Karpas-422 (cell line): ENCODE measurements around the gene ESYT2. TPM values are rescaled to one million over a fixed set of nuclear protein-coding genes. Genes with fewer than 3 reads are reported as not detected.

Experiments
- DNase-seq: peaks from one replicate; pipeline ENCODE4 v3.0.0-alpha.2; 2015
- H2AFZ ChIP-seq: fragments of 200-600 bp; sonication (generic); 2 replicates; pipeline ENCODE4 v1.6.1; 2014; ENCODE audit warnings: antibody characterized with exemption, low read length, mixed read lengths
- H3K27ac ChIP-seq: fragments of 200-600 bp; sonication (generic); 2 replicates; pipeline ENCODE4 v1.5.1; 2014; ENCODE audit warnings: mild to moderate bottlenecking, low read length, moderate library complexity
- H3K27me3 ChIP-seq: fragments of 200-600 bp; sonication (generic); 2 replicates; pipeline ENCODE4 v1.6.1; 2014; ENCODE audit warnings: low read length, mixed read lengths
- H3K36me3 ChIP-seq: fragments of 200-600 bp; sonication (generic); 2 replicates; pipeline ENCODE4 v1.6.1; 2014; ENCODE audit warnings: low read length, mixed read lengths; ENCODE audit not compliant: insufficient read depth
- H3K4me1 ChIP-seq: fragments of 200-600 bp; sonication (generic); 2 replicates; pipeline ENCODE4 v1.6.1; 2014; ENCODE audit warnings: mild to moderate bottlenecking, low read length, mixed read lengths
- H3K4me2 ChIP-seq: fragments of 200-600 bp; sonication (generic); 2 replicates; pipeline ENCODE4 v1.6.1; 2014; ENCODE audit warnings: low read length, low read depth, mild to moderate bottlenecking; ENCODE audit not compliant: poor library complexity, severe bottlenecking
- H3K4me3 ChIP-seq: fragments of 200-600 bp; sonication (generic); 2 replicates; pipeline ENCODE4 v1.5.1; 2014; ENCODE audit warnings: mild to moderate bottlenecking, antibody characterized with exemption, low read length, mixed read lengths
- H3K79me2 ChIP-seq: fragments of 200-600 bp; sonication (generic); 2 replicates; pipeline ENCODE4 v1.6.1; 2014; ENCODE audit warnings: mild to moderate bottlenecking, low read length, mixed read lengths
- H3K9ac ChIP-seq: fragments of 200-600 bp; sonication (generic); 2 replicates; pipeline ENCODE4 v1.6.0; 2014; ENCODE audit warnings: low read length
- H3K9me2 ChIP-seq: fragments of 200-600 bp; sonication (generic), shearing (Covaris generic); replicated peaks from 2 replicates; pipeline ENCODE4 v1.6.0; 2014; ENCODE audit warnings: mild to moderate bottlenecking, low read length, moderate library complexity; ENCODE audit not compliant: insufficient read depth
- H3K9me3 ChIP-seq: fragments of 300-700, 200-600 bp; sonication (generic); 2 replicates; pipeline ENCODE4 v1.6.1; 2014; ENCODE audit warnings: low read length, mixed read lengths
- H4K20me1 ChIP-seq: fragments of 200-600 bp; sonication (generic); 2 replicates; pipeline ENCODE4 v1.6.1; 2014; ENCODE audit warnings: mild to moderate bottlenecking, antibody characterized with exemption, low read length, low read depth; ENCODE audit not compliant: insufficient read depth
- total RNA-seq: library from RNA; depleted of rRNA; stranded (reverse); fragments of >200 nt; shearing (Covaris generic); gene quantifications from 2 replicates; pipeline ENCODE4 v1.2.3, GENCODE V29; 2014; ENCODE audit warnings: low replicate concordance

The ESYT2 gene
- total RNA-seq, 1 experiment from 2014 or later, result 242 TPM

DNA sequence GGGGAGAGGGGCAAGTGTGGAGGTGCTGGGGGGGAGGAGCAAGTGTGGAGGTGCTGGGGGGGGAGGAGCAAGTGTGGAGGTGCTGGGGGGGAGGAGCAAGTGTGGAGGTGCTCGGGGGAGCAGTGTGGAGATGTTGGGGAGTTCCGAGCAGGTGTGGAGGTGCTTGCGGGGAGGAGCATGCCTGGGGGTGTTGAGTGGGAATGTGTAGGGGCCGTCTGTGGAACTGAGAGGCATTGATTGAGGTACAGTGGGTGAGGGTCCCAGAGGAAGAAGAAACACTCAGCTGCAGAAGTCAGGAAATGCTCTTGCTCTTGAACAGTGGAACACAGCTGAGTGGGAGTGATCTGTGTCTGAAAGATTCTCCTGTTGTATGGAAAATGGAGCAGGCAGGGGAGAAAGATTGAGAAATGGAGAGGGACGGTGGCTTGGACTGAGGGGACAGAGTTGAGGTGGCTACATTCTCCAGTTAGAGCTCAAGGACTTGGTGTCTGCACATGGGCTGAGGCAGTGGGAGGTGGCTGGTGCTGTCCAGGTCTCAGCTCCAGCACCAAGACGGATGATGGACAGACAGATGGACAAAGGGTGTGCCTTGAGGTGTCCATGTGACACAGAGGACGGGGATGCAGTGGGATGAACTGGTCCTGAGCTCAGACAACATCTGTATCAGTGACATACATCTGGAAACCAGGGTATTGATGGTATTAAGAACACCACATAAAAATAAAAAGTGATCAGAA lies 99.5 kb downstream of the ESYT2 start:
- H3K79me2 ChIP-seq, result no peaks in the 10 kb centered on the region
- no peak overlapping the region for H2AFZ ChIP-seq
- H3K27me3 ChIP-seq, result no peaks in the 10 kb centered on the region
- H3K36me3 ChIP-seq, result peaks cover 18% of the 10 kb centered on the region; the same call in 1 of the 2 replicates
- no peak overlapping the region for H3K9ac ChIP-seq
- H3K9me3 ChIP-seq, result no peaks in the 10 kb centered on the region
- H3K4me3 ChIP-seq, result no peak overlapping the region
- H4K20me1 ChIP-seq, result no peaks in the 10 kb centered on the region
- H3K4me2 ChIP-seq, result no peak overlapping the region
- DNase-seq, result no peak
- no peak overlapping the region for H3K27ac ChIP-seq
- no peaks in the 10 kb centered on the region for H3K9me2 ChIP-seq
- H3K4me1 ChIP-seq, result no peaks in the 10 kb centered on the region

DNA sequence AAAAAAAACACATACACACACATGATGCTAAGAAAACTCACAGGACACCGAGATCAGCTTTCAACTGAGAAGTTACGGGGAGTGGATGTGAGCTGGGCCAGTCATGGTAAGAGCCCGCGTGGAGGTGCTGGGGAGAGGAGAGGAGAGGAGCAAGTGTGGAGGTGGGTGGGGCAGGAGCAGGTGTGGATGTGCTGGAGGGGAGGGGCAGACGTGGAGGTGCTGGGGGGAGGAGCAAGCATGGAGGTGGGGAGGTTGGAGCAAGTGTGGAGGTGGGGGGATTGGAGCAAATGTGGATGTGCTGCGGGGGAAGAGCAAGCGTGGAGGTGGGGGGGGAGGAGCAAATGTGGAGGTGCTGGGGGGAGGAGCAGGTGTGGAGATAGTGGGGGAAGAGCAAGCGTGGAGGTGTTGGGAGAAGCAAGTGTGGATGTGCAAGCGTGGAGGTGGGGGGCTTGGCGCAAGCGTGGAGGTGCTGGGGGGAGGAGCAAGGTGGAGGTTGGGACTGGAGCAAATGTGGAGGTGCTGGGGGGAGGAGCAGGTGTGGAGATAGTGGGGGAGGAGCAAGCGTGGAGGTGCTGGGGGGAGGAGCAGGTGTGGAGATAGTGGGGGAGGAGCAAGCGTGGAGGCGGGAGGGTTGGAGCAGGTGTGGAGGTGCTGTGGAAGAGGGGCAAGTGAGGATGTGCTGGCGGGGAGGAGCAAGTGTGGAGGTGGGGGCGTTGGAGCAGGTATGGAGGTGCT lies 100.2 kb downstream of the ESYT2 start:
- Histone ChIP-seq H3K9me3 (no peaks in the 10 kb centered on the region), H3K27ac (no peak overlapping the region), H3K9ac (no peak overlapping the region), H3K4me2 (no peak overlapping the region), H3K9me2 (no peaks in the 10 kb centered on the region), H3K36me3 (peaks cover 12% of the 10 kb centered on the region; the same call in 1 of the 2 replicates), H3K79me2 (no peaks in the 10 kb centered on the region), H3K4me1 (no peaks in the 10 kb centered on the region), H3K27me3 (no peaks in the 10 kb centered on the region), H3K4me3 (no peak overlapping the region), H4K20me1 (no peaks in the 10 kb centered on the region), H2AFZ (no peak overlapping the region)
- no peak for DNase-seq

DNA sequence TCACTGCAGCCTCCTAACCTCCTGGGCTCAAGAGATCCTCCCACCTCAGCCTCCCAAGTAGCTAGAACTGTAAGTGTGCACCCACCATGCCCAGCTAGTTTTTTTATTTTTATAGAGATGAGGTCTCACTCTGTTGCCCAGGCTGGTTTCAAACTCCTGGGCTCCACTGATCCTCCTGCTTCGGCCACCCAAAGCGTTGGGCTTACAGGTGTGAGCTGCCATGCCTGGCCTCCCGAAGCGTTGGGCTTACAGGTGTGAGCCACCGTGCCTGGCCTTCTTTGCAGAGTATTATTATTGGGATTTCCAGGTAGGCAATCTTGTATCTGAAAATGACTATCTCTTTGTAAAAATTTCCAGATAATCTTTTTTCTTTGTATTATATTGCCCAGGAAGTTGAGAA lies 101.6 kb downstream of the ESYT2 start:
- no peaks in the 10 kb centered on the region for H4K20me1 ChIP-seq
- peaks cover 9% of the 10 kb centered on the region; the same call in 1 of the 2 replicates for H3K36me3 ChIP-seq
- H2AFZ ChIP-seq, result no peak overlapping the region
- H3K79me2 ChIP-seq, result no peaks in the 10 kb centered on the region
- H3K27ac ChIP-seq, result no peak overlapping the region
- no peak overlapping the region for H3K9ac ChIP-seq
- no peaks in the 10 kb centered on the region for H3K9me2 ChIP-seq
- no peaks in the 10 kb centered on the region for H3K27me3 ChIP-seq
- DNase-seq, result no peak
- H3K4me2 ChIP-seq, result no peak overlapping the region
- H3K9me3 ChIP-seq, result no peaks in the 10 kb centered on the region
- H3K4me3 ChIP-seq, result no peak overlapping the region
- no peaks in the 10 kb centered on the region for H3K4me1 ChIP-seq

DNA sequence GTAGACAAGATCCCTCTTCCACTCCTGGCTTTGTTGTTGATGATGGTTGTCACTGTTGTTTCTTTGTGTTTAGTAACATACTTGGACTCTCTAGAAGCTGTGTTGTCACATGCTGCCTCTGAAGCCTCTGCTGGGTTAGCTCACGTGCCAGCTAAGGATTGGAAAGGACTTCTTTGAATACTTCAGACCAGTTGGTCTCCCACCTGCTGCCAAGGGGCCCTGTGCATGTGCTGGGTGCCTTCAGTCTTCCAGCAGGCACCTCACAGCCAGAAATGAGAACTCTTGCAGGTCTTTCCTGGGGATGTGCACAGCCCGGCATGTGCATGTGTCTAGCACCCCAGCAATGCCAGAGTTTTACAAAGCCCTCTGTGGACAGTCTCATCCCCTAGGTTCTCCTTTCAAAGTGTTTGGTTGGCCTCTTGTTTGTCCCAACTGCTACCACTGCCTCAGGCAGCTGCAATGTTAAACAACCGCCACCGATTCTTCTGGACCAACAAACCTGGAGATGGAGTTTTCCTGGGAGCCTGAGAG lies 103.0 kb downstream of the ESYT2 start:
- no peak overlapping the region for H3K9ac ChIP-seq

DNA sequence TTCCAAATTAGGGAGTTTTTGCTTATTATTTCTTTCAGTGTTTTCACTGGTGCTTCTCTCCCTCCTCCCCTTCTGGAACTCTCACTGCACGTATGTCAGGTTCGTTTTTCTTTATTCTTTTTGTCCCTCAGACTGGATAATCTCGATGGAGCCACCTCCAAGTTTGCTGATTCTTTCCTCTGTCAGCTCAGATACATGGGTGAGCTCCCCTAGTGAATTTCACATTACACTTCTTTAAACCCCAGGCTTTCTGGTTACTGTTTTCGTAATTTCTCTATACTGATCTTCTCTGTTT lies 103.9 kb downstream of the ESYT2 start:
- no peak for DNase-seq
- H3K4me3 ChIP-seq, result no peak overlapping the region
- no peak overlapping the region for H3K9ac ChIP-seq
- H3K27me3 ChIP-seq, result no peaks in the 10 kb centered on the region
- no peak overlapping the region for H3K27ac ChIP-seq
- H3K79me2 ChIP-seq, result no peaks in the 10 kb centered on the region
- H3K4me2 ChIP-seq, result no peak overlapping the region
- H3K36me3 ChIP-seq, result no peaks in the 10 kb centered on the region
- no peaks in the 10 kb centered on the region for H3K9me3 ChIP-seq
- H4K20me1 ChIP-seq, result no peaks in the 10 kb centered on the region
- no peaks in the 10 kb centered on the region for H3K9me2 ChIP-seq
- H3K4me1 ChIP-seq, result no peaks in the 10 kb centered on the region
- H2AFZ ChIP-seq, result no peak overlapping the region

More for the DNA sequence above, 103.0 kb downstream of the ESYT2 start:
- no peak overlapping the region for H3K27ac ChIP-seq
- no peaks in the 10 kb centered on the region for H3K9me3 ChIP-seq
- H3K79me2 ChIP-seq, result no peaks in the 10 kb centered on the region
- no peaks in the 10 kb centered on the region for H3K36me3 ChIP-seq
- no peak for DNase-seq
- H3K4me3 ChIP-seq, result no peak overlapping the region
- no peaks in the 10 kb centered on the region for H3K27me3 ChIP-seq
- H2AFZ ChIP-seq, result no peak overlapping the region
- H3K4me2 ChIP-seq, result no peak overlapping the region
- H3K4me1 ChIP-seq, result no peaks in the 10 kb centered on the region
- H3K9me2 ChIP-seq, result no peaks in the 10 kb centered on the region
- no peaks in the 10 kb centered on the region for H4K20me1 ChIP-seq

DNA sequence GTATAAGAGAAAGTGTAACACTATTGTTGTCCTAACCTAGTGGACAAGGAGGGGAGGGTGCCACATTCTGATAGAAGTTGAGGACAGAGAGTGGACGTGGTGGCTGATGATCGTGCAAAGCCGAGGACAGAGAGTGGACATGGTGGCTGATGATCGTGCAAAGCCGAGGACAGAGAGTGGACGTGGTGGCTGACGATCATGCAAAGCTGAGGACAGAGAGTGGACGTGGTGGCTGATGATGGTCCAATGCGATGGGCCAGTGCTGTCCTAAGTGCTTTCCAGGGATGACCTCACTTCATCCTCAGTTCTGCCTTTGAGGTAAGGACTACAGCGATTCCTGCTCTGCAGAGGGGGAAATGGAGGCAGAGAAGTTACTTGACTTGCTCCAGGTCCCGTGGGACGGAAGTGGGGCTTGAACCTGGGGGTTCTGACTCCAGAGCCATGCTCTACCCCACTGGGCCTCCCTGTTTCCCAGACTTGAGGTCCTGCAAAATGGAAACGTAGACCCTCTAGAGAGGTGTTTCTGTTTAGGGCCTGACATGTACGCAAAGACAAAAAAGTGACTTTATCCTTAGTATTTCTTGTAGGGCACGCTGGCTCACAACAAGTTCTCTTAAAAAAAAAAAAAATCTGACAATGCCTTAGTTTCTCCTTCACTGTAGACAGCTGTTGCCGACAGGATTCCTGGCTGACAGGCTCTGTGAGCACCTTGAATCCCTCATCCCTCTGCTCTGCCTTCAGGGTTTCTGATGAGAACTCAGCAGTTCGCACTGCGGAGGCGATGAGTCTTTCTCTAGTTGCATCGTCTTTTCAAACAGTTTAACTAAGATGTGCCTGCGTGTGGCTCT lies 104.4 kb downstream of the ESYT2 start:
- Histone ChIP-seq H3K9me3 (no peaks in the 10 kb centered on the region), H3K9me2 (no peaks in the 10 kb centered on the region), H2AFZ (no peak overlapping the region)

DNA sequence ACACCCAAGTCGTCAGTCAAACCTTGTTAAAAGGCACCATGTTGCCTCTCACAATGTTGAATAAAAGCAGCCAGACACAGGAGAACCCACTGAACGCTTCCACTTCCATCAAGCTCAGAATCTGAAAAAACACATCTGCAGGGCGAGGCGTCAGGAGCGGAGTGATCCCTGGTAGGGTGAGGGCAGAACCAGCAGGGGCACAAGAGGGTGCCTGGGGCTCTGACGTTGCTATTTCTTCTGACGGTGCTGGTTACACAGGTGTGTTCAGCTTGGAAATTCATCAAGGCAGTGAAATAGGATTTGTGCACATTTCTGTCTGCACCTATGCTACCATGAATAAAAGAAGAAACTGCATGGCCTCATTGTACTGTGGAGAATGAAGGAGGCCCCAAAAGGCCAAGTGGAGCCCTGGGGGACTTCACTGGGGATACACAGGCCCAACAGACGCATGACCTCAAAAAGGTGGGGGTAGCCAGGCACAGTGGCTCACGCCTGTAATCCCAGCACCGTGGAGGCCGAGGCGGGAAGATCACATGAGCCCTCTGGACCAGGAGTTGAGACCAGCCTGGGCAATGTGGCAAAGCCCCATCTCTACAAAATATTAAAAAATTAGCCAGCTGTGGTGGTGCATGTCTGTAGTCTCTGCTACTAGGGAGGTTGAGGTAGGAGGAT lies 105.5 kb downstream of the ESYT2 start:
- H3K4me2 ChIP-seq, result no peak overlapping the region
- no peak for DNase-seq
- H3K36me3 ChIP-seq, result no peaks in the 10 kb centered on the region
- H2AFZ ChIP-seq, result no peak overlapping the region
- H3K4me3 ChIP-seq, result no peak overlapping the region
- H3K9me3 ChIP-seq, result no peaks in the 10 kb centered on the region
- H4K20me1 ChIP-seq, result no peaks in the 10 kb centered on the region
- H3K27me3 ChIP-seq, result no peaks in the 10 kb centered on the region
- H3K9me2 ChIP-seq, result no peaks in the 10 kb centered on the region
- no peak overlapping the region for H3K9ac ChIP-seq
- no peaks in the 10 kb centered on the region for H3K79me2 ChIP-seq
- no peak overlapping the region for H3K27ac ChIP-seq
- no peaks in the 10 kb centered on the region for H3K4me1 ChIP-seq

More for the DNA sequence above, 104.4 kb downstream of the ESYT2 start:
- DNase-seq, result no peak
- no peak overlapping the region for H3K27ac ChIP-seq
- no peak overlapping the region for H3K4me2 ChIP-seq
- no peak overlapping the region for H3K4me3 ChIP-seq
- H3K4me1 ChIP-seq, result no peaks in the 10 kb centered on the region
- H3K9ac ChIP-seq, result no peak overlapping the region
- H3K36me3 ChIP-seq, result no peaks in the 10 kb centered on the region
- no peaks in the 10 kb centered on the region for H4K20me1 ChIP-seq
- no peaks in the 10 kb centered on the region for H3K27me3 ChIP-seq
- H3K79me2 ChIP-seq, result no peaks in the 10 kb centered on the region
